ENCODE results near the gene STIP1. TPM values are rescaled to one million over a fixed set of nuclear protein-coding genes. Genes with fewer than 3 reads are reported as not detected.

STIP1 gene
- total and polyA plus RNA-seq, 2 donors (not counting 3 experiments of a cell fraction or from before 2014, with no cell fraction given) = 117 to 226 TPM

DNA sequence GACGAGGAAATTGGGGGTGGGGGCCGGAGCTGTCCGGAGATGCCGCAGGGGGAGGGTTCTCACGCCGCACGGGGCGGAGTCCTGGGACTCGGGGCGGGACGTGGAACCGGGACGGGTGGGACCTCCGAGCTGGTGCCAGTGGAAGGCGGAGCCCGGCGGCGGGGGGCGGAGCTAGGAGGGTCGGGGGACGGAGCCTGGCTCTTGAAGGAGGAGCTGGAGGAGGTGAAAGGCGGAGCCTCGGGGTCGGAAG lies 55.2 kb downstream of the STIP1 start:
- peak; percentile 97 for FAIRE-seq
- POLR2A ChIA-PET = interaction anchor here (0.7 to 1.0 kb wide), 4 partner anchors 15 to 30 kb away, joined by 3 to 10 read pairs (median 3); partner anchors contain the start of genes NUDT22 and TRPT1
- intact Hi-C loops (cut with micrococcal nuclease) = loop anchor here (1.0 to 5.0 kb wide), 6 partner anchors 11 to 240 kb away; partner anchors contain the start of genes DNAJC4, ESRRA, NUDT22 and RPS6KA4

DNA sequence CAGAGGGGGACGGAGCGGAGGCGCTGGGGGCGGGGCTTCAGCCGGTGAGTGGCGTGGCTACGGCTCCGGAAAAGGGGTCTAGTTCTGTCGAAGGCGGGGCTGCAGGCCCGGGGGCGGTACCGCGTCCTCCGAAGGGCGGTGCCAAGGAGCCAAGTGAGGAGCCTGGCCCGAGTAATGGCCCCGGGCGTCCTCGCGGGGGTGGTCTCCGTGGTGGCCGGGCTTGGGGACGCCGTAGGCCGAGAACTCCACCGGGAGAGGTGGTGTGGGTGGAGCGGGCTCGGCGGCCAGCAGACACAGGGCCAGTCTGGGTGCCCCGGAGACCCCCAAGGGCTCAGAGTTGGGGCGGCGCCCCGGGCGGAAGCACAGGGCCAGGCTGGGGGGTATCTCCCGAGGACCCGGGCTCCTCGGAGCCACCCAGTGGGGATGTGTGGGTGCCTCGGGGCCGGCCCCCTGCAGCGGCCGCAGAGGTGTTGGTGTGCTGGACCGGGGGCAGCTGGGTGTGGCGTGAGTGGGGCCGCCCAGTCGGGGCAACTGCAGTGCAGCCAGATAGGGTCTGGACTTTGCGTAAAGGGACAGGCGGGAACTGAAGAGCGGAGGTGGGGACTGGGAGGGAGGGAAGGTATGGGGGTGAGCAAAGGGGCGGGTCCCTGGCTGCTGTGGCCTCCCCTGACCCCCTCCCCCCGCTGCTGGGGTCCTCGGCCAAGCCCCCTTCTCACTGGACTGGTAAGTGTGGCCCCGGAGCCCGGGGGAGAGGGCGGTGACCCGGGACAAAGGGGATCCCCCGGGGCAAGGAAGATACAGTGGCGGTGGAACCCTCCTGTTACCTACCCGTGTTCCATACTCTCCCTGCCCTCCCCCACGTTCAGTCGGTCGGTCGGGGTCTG lies 55.8 kb downstream of the STIP1 start:
- FAIRE-seq = peak; percentile 72
- peaks cover 40% of the 10 kb centered on the region for H3K79me2 ChIP-seq (ENCODE audit: control insufficient read depth, insufficient read depth, low read length)

More for the DNA sequence above, 55.2 kb downstream of the STIP1 start:
- Histone ChIP-seq H3K27ac (ENCODE audit: insufficient read depth, low read depth, low read length) (peak overlapping the region; percentile 88), H2AFZ (ENCODE audit: low read depth, low read length) (peak overlapping the region; percentile 42), H3K4me2 (ENCODE audit: insufficient read depth, low read length) (no peak overlapping the region), H3K79me2 (ENCODE audit: control insufficient read depth, insufficient read depth, low read length) (peaks cover 38% of the 10 kb centered on the region), H3K4me3 (replicated peaks in 1 of 3; ENCODE audit: insufficient read depth in 1 of 3, low read depth in 1 of 3, low read length in 3 of 3) (peak overlapping the region; percentile 36 to 75 (median 67)), H3K9me1 (replicated peaks; ENCODE audit: control insufficient read depth, extremely low read depth, insufficient read depth, low read length) (no peaks in the 10 kb centered on the region), H3K9ac (replicated peaks; ENCODE audit: extremely low read depth, insufficient read depth, low read length) (peak overlapping the region; percentile 73), H3K27me3 (ENCODE audit: control insufficient read depth in 2 of 2, insufficient read depth in 2 of 2, low read length in 2 of 2) (no peaks in the 10 kb centered on the region), H3K36me3 (ENCODE audit: control insufficient read depth in 2 of 2, extremely low read depth in 1 of 2, insufficient read depth in 2 of 2, low read length in 2 of 2) (peaks cover 6 to 18% of the 10 kb centered on the region in 2 experiments), H4K20me1 (replicated peaks; ENCODE audit: control insufficient read depth, extremely low read depth, insufficient read depth, low read length) (no peaks in the 10 kb centered on the region), H3K9me3 (replicated peaks; ENCODE audit: control insufficient read depth, insufficient read depth, low read length) (no peaks in the 10 kb centered on the region), H3K4me1 (ENCODE audit: control insufficient read depth, extremely low read depth, insufficient read depth, low read length) (peaks cover 15% of the 10 kb centered on the region)
- DNase-seq (ENCODE audit: low read depth, low spot score) = peak; percentile 99
- dilution Hi-C loops (cut with MboI; ENCODE audit: extremely low pct_ligation_motif_present, low sequenced_read_pairs) = no loop called here
- no TSS peak for BruUV-seq (replicated peaks)
- peak; percentile 35 for TF ChIP-seq POLR2A (IDR thresholded peaks at IDR 0.05; ENCODE audit: low read depth, low read length)
- no peak for TF ChIP-seq GATA2 (IDR thresholded peaks at IDR 0.05; ENCODE audit: insufficient read depth, insufficient read length, low read depth, low read length)
- TF ChIP-seq, protein P1, sequence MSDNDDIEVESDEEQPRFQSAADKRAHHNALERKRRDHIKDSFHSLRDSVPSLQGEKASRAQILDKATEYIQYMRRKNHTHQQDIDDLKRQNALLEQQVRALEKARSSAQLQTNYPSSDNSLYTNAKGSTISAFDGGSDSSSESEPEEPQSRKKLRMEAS (IDR thresholded peaks at IDR 0.05; ENCODE audit: insufficient read depth, insufficient read length) = no peak
- no peak for TF ChIP-seq EZH2 (IDR thresholded peaks at IDR 0.05; ENCODE audit: borderline replicate concordance, low read depth, low read length, severe bottlenecking)
- CTCF ChIA-PET = interaction anchor here (0.8 to 4.1 kb wide), 5 partner anchors 36 to 115 kb away, joined by 3 to 27 read pairs (median 5); partner anchors contain the start of gene STIP1

More for the DNA sequence above, 55.8 kb downstream of the STIP1 start:
- CTCF ChIA-PET = interaction anchor here (0.8 to 5.0 kb wide), 6 partner anchors 37 to 115 kb away, joined by 3 to 36 read pairs (median 6); partner anchors contain the start of genes CATSPERZ and STIP1
- Histone ChIP-seq H3K36me3 (ENCODE audit: control insufficient read depth in 2 of 2, extremely low read depth in 1 of 2, insufficient read depth in 2 of 2, low read length in 2 of 2) (peaks cover 6 to 18% of the 10 kb centered on the region in 2 experiments), H3K9ac (replicated peaks; ENCODE audit: extremely low read depth, insufficient read depth, low read length) (peak overlapping the region; percentile 65), H3K4me1 (ENCODE audit: control insufficient read depth, extremely low read depth, insufficient read depth, low read length) (peaks cover 15% of the 10 kb centered on the region), H3K4me2 (ENCODE audit: insufficient read depth, low read length) (peak overlapping the region; percentile 55), H4K20me1 (replicated peaks; ENCODE audit: control insufficient read depth, extremely low read depth, insufficient read depth, low read length) (no peaks in the 10 kb centered on the region), H2AFZ (ENCODE audit: low read depth, low read length) (no peak overlapping the region), H3K27ac (ENCODE audit: insufficient read depth, low read depth, low read length) (peak overlapping the region; percentile 24), H3K9me3 (replicated peaks; ENCODE audit: control insufficient read depth, insufficient read depth, low read length) (no peaks in the 10 kb centered on the region), H3K27me3 (ENCODE audit: control insufficient read depth in 2 of 2, insufficient read depth in 2 of 2, low read length in 2 of 2) (no peaks in the 10 kb centered on the region), H3K4me3 (replicated peaks in 1 of 3; ENCODE audit: insufficient read depth in 1 of 3, low read depth in 1 of 3, low read length in 3 of 3) (peak overlapping the region; percentile 61 to 93 (median 67)), H3K9me1 (replicated peaks; ENCODE audit: control insufficient read depth, extremely low read depth, insufficient read depth, low read length) (no peaks in the 10 kb centered on the region)
- POLR2A ChIA-PET = interaction anchor here (0.7 to 1.0 kb wide), 4 partner anchors 16 to 30 kb away, joined by 3 to 10 read pairs (median 3); partner anchors contain the start of genes NUDT22 and TRPT1
- dilution Hi-C loops (cut with MboI; ENCODE audit: extremely low pct_ligation_motif_present, low sequenced_read_pairs) = no loop called here
- TF ChIP-seq FOS (IDR thresholded peaks at IDR 0.05; ENCODE audit: borderline replicate concordance, insufficient read depth, low read length) = no peak
- peak; percentile 79 for TF ChIP-seq POLR2AphosphoS5 (IDR thresholded peaks at IDR 0.05; ENCODE audit: insufficient read depth, low read depth, low read length)
- TF ChIP-seq POLR2A (IDR thresholded peaks at IDR 0.05; ENCODE audit: low read depth, low read length) = peak; percentile 52
- TF ChIP-seq, protein P1 (IDR thresholded peaks at IDR 0.05; ENCODE audit: insufficient read depth, insufficient read length) = peak; percentile 5
- DNase-seq (ENCODE audit: low read depth, low spot score) = no peak
- BruUV-seq (replicated peaks) = no TSS peak
- intact Hi-C loops (cut with micrococcal nuclease) = loop anchor here (1.0 to 5.0 kb wide), 6 partner anchors 11 to 241 kb away; partner anchors contain the start of genes DNAJC4, ESRRA, NUDT22 and RPS6KA4
